GM15510 (cell line): ENCODE results near the gene USP9X.

Experiments
- POLR2A ChIP-seq: IDR thresholded peaks from 3 replicates; pipeline ENCODE4 v1.6.1; 2011; ENCODE audit warnings: borderline replicate concordance; ENCODE audit not compliant: insufficient read length; ENCODE audit errors: extremely low read depth

USP9X gene

DNA sequence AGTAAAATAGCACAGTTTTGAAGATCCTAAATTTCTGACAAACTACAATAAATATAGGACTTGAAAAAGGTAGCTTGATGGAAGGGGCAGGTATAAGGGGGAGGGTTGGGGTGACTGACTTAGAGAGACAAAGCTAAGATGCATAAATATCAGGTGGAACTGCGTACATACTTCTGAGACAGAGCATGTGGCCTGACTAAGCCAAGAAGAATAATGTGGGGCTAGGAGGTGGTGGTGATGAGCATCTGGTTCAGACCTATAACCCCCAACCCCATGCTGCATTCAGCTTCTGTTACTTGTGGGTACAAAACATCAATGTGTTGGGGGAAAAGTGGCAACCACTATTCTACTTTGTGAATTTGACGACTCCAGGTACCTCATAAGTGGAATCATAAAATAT, 19.8 kb downstream of the USP9X start:
- TF ChIP-seq POLR2A, result no peak

DNA sequence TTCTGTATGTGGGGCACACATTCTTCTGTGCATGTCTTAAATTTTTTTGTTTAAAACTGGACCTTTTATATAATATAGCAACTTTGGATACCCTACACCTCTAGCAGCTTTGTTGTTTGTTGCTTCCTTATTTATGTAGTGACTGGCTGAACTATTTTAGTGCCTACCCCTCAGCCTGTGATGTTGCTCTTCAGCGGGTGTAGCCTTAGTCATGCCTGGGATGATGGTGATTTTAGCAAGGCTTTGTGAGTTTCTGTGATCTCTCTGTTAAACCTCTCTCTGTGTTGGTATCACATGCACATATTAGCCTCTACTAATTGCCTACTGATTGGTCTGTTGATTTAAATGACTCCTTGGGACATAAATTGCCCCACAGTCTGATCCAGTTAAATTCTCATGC, 22.8 kb downstream of the USP9X start:
- TF ChIP-seq POLR2A, result no peak

DNA sequence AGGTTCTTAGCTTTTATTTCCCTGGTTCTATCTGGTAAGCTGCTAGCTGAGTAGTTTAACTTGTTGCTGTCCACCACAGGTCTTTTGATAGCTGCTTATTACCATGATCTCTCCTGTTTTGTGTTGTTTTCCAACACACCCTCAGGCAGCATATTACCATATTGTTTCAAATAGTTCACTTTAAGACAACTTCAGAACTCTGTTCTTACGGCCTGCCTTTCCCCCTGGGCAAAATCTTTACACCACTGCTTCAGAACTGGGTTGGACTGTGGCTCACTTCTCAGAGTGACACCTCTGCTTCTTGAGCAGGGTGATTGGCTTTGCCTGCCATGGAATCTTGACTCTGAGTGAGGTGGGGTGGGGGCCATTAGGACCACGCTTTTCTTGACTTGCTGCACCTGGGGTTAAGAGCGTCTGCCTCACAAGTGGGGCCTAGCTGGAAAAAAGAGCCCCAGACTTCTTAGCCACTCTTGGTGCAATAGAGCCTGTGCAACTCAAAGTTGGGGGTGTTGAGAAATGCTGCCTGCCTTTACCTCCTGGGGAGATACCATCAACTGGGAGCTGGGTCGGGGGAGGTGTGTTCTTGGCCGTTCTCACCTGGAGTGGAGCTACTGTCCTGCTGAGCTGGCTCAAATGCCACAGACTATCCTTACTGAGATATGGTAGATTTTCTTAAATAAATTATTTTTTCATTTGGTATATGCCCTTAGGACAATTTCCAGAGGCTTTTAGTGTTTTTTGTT, 23.4 kb downstream of the USP9X start:
- TF ChIP-seq POLR2A, result no peak

DNA sequence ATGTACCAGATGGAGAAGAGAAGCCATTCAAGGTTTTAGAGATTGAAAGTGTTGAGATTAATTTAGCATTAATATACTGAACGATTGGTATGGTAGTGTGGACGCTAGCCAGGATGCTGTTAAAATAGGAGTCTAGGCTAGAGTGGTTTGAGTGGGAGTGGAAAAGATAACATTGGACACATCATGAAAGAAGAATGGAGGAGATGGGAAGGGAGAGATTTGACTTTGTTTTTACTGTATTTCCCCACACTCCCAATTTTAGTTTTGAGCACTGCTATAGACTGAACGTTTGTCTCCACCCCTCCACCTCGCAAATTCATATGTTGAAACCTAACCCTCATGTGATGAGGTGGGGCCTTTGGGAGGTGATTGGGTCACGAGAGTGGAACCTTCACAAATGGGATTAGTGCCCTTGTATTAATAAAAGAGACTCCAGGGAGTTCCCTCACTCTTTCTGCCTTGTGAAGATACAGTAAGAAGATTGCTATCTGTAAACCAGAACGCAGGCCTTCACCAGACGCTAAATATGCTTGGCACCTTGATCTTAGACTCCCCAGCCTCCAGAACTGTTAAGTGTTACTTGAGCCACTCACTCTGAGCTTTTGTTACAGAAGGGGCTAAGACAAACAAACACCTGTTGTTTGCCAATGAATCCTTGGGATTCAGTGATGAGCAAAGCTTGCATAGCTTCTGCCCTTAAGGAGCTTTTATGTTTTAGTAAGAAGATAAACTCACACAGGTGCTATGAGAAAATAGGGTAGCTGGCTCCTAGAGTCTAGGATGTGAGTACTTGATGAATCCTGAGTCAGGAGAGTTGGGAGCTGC, 25.8 kb downstream of the USP9X start:
- TF ChIP-seq POLR2A, result no peak

DNA sequence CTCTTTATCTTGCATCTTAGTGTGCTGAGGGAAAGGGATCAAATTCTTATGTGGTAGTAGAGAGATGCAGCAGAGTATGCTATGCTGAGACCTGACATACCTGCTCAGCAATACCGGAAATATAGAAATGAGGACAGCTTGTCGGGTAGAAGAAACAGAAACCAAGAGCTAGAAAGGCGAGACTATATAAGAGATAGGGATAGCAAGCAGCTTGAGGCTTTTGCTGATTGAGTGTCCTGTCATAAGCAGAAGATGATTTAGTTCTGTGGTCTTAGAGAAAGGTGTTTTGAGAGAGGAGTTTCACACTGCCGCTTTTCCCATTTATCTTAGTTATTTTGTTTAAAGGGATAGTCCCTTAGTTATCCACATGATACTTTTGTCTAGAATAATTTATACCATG, 31.7 kb downstream of the USP9X start:
- TF ChIP-seq POLR2A, result no peak

DNA sequence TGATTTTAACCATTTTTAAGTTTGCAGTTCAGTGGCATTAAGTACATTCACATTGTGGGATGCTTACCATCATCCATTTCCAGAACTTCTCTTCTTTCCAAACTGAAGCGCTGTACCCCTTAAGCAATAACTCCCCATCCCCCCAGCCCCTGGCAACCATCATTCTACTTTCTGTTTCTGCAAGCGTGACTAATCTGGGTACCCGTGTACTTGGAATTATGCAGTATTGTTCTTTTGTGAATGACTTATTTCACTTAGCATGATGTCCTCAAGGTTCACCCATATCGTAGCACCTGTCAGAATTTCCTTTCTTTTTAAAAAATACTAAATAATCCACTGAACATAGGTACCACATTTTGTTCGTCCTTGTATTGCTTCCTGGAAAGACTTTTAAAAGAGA, 32.9 kb downstream of the USP9X start:
- TF ChIP-seq POLR2A, result no peak

DNA sequence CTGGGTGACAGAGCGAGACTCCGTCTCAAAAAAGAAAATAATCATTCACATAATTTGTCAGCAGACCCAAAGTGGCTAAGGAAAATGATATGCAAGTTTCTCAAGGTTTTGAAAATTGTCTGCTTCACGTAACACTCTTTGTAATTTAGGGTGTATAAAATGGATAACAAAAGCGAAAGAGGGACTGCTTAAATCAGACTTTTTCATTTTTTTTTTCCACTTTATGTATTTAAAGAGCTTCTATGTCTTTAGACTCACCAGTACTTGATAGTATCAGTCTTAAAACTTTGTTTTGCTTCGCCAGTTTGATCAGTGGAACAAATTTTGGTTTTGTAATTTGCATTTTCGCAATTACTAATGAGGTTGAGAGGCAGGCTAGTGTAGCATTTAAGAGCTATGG, 34.6 kb downstream of the USP9X start:
- no peak for TF ChIP-seq POLR2A

DNA sequence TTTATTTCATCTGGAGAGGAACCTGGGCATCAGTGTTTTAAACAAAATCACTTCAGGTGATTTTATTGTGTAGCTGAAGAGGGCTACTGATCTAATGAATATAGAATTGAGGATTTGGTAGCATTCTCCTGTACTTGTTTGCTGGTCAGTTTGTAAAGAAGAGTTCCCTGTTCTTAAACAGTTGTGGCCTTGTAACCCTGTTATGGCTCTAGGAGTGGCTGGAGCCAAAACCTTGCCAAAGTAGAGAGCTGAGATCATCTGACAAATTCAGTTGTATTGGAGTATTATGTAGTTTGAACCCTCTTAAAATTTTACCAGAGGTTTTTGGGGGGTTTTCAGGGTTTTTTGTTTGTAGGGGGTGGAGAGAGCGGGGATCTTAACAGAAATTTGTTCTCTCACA, 36.5 kb downstream of the USP9X start:
- no peak for TF ChIP-seq POLR2A

DNA sequence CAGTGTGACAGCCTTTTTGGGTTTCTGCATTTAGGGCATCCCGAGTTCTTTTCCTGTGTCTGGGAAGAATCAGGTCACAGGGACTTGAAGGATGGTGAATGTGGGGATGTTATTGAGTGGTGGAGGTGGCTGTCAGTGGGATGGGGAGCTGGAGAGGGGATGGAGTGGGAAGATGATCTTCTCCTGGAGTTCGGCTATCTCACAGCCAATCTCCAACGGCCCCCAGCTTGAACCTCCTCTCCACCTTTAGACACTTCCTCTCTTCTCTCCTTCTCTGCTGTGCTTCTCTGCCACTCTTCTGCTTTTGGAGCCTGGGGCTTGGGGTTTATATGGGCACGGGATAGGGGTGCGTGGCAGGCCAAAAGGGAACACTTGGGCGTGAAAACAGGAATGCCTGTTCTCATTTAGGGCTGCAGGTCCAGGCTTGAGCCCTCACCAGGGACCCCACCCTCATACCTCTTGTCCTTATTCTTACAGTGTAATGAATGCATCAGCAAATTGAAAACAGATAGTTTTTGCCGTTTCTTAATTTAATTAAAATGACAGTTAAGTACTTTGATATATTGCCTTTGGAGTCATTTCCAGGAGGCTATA, 37.5 kb downstream of the USP9X start:
- no peak for TF ChIP-seq POLR2A

DNA sequence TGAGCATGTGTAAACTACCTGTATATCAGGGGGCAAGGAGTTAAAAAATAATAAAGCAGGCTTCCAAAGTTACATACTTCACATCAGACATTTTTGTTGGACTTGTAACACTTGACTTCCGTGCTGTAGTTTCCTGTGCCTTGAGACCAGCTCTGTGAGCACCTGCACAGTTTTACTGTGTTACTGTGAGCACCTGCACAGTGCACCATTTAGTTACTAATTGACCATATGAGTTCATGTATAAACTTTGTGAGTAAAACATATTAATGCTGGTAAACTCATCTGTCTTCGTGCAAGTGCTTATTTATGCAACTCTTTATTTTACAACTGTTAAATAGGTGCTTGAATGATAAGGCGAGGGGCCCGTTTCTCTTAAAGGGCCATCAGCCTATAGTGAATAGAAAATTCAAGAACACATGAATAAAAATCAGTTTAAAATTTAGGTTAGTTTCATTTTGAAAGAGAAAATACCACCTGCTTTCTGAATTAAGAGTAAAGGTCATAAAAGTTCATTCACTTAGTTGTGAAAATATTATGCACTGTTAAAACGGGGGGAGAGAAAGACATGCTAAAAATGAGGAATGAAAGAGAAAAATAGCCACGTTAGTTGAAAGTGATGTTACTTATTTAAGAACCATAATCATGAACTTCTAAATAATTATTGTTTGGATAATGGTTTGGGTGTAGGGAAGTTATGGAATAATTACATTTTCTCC, 42.4 kb downstream of the USP9X start:
- TF ChIP-seq POLR2A, result no peak

DNA sequence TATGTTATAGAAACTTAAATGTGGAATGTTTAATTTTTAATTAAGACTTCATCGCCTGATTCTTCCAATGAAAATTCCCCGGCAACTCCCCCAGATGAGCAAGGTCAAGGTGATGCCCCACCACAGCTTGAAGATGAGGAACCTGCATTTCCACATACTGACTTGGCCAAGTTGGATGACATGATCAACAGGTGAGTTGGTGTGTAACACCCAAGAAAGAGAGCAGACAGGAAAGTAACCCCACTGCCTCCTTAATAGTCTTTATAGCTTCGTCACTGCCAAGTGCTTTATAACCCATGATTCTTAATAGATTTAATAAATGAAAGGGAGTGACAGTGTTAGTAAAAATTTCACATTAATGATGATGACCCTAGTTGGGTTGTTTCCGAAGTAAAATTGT, 43.7 kb downstream of the USP9X start:
- TF ChIP-seq POLR2A, result no peak

DNA sequence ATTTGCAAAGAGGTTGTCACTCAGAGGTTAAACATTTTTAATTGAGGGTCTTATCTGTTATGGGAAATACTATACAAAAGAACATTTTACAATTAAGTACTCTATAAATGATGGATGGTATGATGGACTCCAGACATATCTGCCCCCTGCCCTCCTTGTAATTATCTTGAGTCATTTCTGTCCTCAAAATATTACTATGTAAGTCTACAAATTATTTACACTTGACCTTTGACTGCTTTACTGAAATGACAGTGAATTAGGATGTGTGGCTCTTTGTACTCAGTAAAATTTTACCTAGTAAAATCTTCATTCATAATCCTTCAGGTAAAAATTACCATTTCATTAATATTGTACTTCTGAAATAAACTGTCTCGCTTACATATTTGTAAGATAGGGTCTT, 46.5 kb downstream of the USP9X start:
- TF ChIP-seq POLR2A, result no peak

DNA sequence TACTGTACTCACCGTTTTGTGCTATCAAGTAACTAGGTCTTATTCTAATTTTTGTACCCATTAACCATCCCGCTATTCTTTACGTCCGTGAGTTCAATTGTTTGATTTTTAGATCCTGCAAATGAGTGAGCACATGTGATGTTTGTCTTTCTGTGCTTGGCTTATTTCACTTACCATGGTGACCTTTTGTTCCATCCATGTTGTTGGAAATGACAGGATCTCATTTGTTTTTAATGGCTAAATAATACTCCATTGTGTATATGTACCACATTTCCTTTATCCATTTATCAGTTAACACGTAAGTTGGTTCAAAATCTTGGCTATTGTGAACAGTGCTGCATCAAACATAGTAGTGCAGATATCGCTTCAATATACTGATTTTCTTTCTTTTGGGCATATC, 48.3 kb downstream of the USP9X start:
- no peak for TF ChIP-seq POLR2A

DNA sequence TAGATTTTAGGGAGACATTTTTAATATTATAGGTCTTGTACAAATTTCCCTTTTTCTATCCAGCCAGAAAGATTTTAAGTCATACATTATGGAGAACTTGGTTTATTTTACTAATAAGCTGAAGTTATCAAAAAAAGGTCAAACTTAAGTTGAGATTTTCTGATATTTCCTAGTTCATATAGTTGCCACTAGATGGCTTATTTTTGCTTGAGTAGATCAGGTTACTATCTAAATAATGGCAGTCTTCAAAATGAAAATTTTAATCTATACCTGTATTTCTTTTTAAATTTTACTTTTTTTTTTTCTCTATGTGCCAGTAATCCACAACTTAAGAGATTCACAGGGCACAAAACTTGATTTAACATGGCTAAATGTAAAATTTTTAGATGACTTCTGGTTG, 52.3 kb downstream of the USP9X start:
- no peak for TF ChIP-seq POLR2A

DNA sequence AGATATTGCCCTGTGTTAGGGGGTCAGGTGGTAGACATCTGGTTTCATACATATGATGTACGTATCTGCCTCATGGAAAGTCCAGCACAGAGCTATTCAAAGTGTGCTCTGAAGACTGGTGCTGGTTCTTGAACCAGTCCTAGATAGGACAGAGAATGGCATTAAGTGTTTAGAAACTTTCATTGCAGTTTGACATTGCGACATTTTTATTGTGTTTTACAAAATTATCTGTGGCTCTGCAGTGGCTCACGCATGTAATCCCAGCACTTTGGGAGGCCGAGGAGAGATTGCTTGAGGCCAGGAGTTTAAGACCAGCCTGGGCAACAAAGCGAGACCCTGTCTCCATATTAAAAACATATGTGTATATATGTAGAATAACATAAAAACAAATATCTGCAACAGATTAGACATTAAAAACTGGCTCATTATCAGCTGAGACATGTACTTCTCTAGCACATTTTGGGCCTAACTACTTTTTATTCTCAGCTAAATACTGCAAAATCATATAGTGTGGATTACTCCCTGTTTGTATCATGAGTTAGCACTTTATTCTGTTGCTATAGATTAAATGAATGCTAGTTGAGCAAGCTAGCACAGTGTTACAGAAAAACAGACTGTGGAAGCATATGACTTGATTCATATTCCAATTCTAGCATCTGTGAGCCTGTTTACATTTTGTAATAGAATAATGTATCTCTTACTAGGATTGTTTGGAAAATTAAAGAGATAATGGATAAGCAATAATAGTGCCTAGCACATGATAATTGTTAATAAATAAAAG, 57.1 kb downstream of the USP9X start:
- TF ChIP-seq POLR2A, result no peak

DNA sequence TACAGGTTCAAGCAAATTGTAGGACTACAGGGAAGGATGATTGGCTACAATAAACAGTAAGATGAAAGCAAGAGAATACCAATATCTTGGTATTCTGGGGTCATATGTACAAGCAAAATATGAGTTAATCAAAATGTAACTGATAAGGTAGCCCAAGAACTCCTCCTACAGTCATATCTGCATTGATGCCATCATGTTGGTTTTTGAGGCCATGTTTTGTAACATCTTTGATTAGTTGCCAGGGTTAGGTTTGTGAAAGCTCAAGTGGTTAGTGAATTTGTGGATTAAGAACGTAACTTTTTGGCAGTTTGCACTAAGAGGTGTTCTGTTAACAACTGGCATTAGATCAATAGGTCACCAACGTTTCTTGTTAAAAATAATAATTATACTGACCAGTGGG, 59.6 kb downstream of the USP9X start:
- TF ChIP-seq POLR2A, result no peak
